ENCODE data around the gene ATF7.

ATF7 gene

GRCh38 chr12:53592426-53592825 is 33.8 kb downstream of the ATF7 start:
- Histone ChIP-seq H3K27ac (ENCODE audit: low read length) (no peak overlapping the region), H3K4me3 (ENCODE audit: low read length) (no peak overlapping the region), H3K4me2 (ENCODE audit: low read length) (no peak overlapping the region), H3K27me3 (ENCODE audit: low read depth, low read length) (no peaks in the 10 kb centered on the region), H3K9ac (ENCODE audit: low read length) (no peak overlapping the region), H3K4me1 (ENCODE audit: low read length) (peaks cover 3% of the 10 kb centered on the region; the same call in 1 of the 2 replicates), H3K79me2 (ENCODE audit: low read length) (no peaks in the 10 kb centered on the region), H3K36me3 (replicated peaks; ENCODE audit: low read depth, low read length) (no peaks in the 10 kb centered on the region), H3K9me3 (ENCODE audit: insufficient read depth, low read length) (no peaks in the 10 kb centered on the region), H4K20me1 (ENCODE audit: insufficient read depth, low read length) (no peaks in the 10 kb centered on the region), H2AFZ (ENCODE audit: low read depth, low read length) (no peak overlapping the region)
- TF ChIP-seq EZH2phosphoT487 (IDR thresholded peaks at IDR 0.05; ENCODE audit: low read depth): no peak
- TF ChIP-seq, protein P1, sequence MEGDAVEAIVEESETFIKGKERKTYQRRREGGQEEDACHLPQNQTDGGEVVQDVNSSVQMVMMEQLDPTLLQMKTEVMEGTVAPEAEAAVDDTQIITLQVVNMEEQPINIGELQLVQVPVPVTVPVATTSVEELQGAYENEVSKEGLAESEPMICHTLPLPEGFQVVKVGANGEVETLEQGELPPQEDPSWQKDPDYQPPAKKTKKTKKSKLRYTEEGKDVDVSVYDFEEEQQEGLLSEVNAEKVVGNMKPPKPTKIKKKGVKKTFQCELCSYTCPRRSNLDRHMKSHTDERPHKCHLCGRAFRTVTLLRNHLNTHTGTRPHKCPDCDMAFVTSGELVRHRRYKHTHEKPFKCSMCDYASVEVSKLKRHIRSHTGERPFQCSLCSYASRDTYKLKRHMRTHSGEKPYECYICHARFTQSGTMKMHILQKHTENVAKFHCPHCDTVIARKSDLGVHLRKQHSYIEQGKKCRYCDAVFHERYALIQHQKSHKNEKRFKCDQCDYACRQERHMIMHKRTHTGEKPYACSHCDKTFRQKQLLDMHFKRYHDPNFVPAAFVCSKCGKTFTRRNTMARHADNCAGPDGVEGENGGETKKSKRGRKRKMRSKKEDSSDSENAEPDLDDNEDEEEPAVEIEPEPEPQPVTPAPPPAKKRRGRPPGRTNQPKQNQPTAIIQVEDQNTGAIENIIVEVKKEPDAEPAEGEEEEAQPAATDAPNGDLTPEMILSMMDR (IDR thresholded peaks at IDR 0.05; ENCODE audit: low read depth, low read length): no peak

DNA sequence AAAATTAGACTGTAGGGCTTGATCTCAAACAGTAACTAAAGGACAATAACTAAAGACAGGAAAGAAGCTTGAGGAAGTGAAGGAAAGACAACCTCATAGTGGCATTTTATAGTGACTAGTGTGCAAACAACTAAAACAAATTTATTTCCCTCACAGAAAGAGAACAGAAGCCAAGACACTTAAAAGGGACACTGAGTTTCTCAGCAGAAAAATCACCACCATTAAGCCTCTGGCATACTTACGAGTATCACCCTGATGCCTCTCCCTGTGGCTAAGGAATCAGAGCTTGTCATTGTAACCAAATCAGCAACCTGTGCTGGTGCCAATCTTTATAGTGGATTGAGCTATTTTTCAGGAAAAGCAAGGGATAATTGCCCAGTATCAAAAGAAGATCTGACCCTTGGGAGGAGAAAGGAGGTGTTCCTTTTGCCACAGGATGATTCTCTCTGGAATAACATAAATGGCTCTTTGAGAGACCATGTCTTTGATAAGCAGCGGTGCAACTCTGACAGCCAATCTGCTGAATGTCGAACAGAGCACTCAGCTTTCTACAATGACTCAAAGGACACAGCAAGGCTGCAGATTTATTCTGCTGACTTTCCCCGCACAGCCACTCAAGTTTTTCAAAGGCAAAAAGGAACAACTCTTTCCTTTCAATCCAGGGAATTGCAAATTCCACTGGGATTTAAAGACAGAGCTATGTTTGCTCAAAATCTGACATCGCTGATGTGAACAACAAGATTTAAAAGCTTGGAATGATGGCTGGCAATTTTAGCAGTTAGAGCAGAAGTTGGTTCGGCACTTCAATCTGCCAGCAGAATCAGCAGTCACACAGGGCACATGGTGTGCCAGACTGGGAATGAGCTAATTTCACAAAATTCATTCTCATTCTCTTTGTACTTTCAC is 34.6 kb downstream of the ATF7 start:
- Histone ChIP-seq H3K27me3 (ENCODE audit: low read depth, low read length) (no peaks in the 10 kb centered on the region), H3K36me3 (replicated peaks; ENCODE audit: low read depth, low read length) (no peaks in the 10 kb centered on the region), H3K9ac (ENCODE audit: low read length) (no peak overlapping the region), H3K27ac (ENCODE audit: low read length) (no peak overlapping the region), H2AFZ (ENCODE audit: low read depth, low read length) (no peak overlapping the region), H3K79me2 (ENCODE audit: low read length) (no peaks in the 10 kb centered on the region), H3K4me1 (ENCODE audit: low read length) (peaks cover 3% of the 10 kb centered on the region; the same call in 1 of the 2 replicates), H4K20me1 (ENCODE audit: insufficient read depth, low read length) (no peaks in the 10 kb centered on the region), H3K9me3 (ENCODE audit: insufficient read depth, low read length) (no peaks in the 10 kb centered on the region), H3K4me2 (ENCODE audit: low read length) (no peak overlapping the region), H3K4me3 (ENCODE audit: low read length) (no peak overlapping the region)
- TF ChIP-seq, protein P1 (IDR thresholded peaks at IDR 0.05; ENCODE audit: low read depth, low read length): no peak
- no peak for TF ChIP-seq EZH2phosphoT487 (IDR thresholded peaks at IDR 0.05; ENCODE audit: low read depth)

GRCh38 chr12:53590652-53591051 is 35.5 kb downstream of the ATF7 start:
- TF ChIP-seq EZH2phosphoT487 (IDR thresholded peaks at IDR 0.05; ENCODE audit: low read depth): no peak
- TF ChIP-seq, protein P1 (IDR thresholded peaks at IDR 0.05; ENCODE audit: low read depth, low read length): no peak
- Histone ChIP-seq H2AFZ (ENCODE audit: low read depth, low read length) (no peak overlapping the region), H3K4me3 (ENCODE audit: low read length) (no peak overlapping the region), H3K9ac (ENCODE audit: low read length) (no peak overlapping the region), H3K27ac (ENCODE audit: low read length) (no peak overlapping the region), H3K36me3 (replicated peaks; ENCODE audit: low read depth, low read length) (no peaks in the 10 kb centered on the region), H4K20me1 (ENCODE audit: insufficient read depth, low read length) (no peaks in the 10 kb centered on the region), H3K79me2 (ENCODE audit: low read length) (no peaks in the 10 kb centered on the region), H3K4me1 (ENCODE audit: low read length) (peaks cover 6% of the 10 kb centered on the region; the same call in 1 of the 2 replicates), H3K27me3 (ENCODE audit: low read depth, low read length) (no peaks in the 10 kb centered on the region), H3K4me2 (ENCODE audit: low read length) (no peak overlapping the region), H3K9me3 (ENCODE audit: insufficient read depth, low read length) (no peaks in the 10 kb centered on the region)

GRCh38 chr12:53589915-53590314 is 36.3 kb downstream of the ATF7 start:
- Histone ChIP-seq H3K4me1 (ENCODE audit: low read length) (peaks cover 8% of the 10 kb centered on the region; the same call in 1 of the 2 replicates), H3K9me3 (ENCODE audit: insufficient read depth, low read length) (no peaks in the 10 kb centered on the region), H3K4me3 (ENCODE audit: low read length) (no peak overlapping the region), H3K27me3 (ENCODE audit: low read depth, low read length) (no peaks in the 10 kb centered on the region), H3K9ac (ENCODE audit: low read length) (no peak overlapping the region), H2AFZ (ENCODE audit: low read depth, low read length) (no peak overlapping the region), H4K20me1 (ENCODE audit: insufficient read depth, low read length) (no peaks in the 10 kb centered on the region), H3K79me2 (ENCODE audit: low read length) (no peaks in the 10 kb centered on the region), H3K27ac (ENCODE audit: low read length) (no peak overlapping the region), H3K4me2 (ENCODE audit: low read length) (no peak overlapping the region), H3K36me3 (replicated peaks; ENCODE audit: low read depth, low read length) (no peaks in the 10 kb centered on the region)
- TF ChIP-seq, protein P1 (IDR thresholded peaks at IDR 0.05; ENCODE audit: low read depth, low read length): no peak
- no peak for TF ChIP-seq EZH2phosphoT487 (IDR thresholded peaks at IDR 0.05; ENCODE audit: low read depth)

Measured in OCI-LY3 (cell line).